Superior temporal gyrus (tissue), 1 donor: ENCODE measurements around the gene CACNA1B.
"Not testable (repeated sequence)": the region's sequence is repeated elsewhere in the genome, so short reads cannot be mapped to it uniquely, and the experiment has no call there.

Experiments used
- DNase-seq: peaks from one replicate; pipeline ENCODE4 v3.0.0-alpha.2; 2016; ENCODE audit errors: extremely low spot score

The CACNA1B gene

DNA sequence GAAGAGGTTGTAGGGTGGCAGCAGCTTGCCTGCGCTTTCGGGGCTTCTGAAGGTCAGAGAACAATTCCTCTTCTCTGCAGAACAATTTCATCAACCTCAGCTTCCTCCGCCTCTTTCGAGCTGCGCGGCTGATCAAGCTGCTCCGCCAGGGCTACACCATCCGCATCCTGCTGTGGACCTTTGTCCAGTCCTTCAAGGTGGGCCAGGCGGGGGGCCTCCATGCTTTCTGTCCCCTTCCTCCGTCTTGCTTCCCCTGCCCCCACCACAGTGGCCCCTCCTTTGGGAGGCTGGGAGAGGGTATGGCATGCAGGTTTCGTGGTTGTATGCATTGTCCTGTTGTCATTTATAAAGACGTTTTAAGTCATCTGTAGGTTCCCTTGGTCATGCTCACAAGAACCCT lies 195.8 kb downstream of the CACNA1B start:
- no peak for DNase-seq

- DNase-seq, result no peak
Observed at GRCh38 chr9:138073808-138074207, 196.2 kb downstream of the CACNA1B start.

DNA sequence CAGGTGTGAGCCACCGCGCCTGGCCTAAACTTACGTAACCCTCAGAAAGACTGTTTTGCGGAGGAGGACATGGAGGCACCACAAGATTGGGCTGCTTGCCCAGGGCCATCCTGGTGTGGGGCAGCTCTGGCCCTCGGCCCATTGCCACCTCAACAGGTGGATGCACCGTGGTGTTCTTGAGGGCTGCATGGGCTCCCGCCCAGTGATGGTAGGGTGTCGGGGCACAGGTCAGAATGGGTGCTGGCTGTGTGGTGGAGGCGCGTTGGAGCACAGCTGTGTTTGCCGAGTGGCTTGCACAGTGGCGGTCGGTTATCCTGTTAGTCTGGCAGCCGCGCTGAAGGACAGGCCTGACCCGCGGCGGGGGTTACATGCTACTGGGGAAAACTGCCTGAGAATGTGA lies 196.9 kb downstream of the CACNA1B start:
- DNase-seq, result no peak

GRCh38 chr9:138075496-138075895 lies 197.9 kb downstream of the CACNA1B start:
- no peak for DNase-seq

DNA sequence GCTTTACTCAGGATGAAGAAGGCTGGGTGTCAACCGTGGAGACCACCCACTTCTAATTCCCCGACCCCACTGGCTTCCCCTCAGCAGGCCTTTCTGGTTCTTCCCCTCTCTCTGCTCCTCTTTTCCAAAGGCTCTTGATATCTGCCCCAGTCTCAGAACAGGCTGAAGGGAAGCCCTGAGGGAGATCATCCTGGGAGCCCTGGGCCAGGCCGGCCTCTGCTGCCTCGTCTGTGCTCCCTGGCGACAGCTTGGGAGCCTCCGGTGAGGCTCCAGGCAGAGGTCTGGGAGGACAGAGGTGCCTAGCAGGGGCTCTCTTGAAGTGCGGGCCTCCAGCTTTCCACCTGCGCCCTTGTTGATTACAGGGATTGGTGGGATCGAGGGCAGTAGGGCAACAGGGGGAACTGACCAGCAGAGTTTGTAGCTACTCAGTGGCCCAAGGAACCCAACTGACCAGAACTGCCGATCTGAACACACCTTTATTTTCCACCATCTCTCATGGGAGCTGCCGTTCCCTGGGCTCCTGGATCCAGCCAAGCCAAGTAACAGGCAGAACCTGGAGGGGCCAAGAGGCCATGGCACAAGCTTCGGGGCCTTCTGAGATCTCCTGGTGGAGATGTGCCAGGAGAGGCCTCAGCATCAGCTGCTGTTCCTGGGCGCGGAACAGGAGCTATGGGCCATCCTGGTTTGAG lies 198.5 kb downstream of the CACNA1B start:
- no peak for DNase-seq

DNA sequence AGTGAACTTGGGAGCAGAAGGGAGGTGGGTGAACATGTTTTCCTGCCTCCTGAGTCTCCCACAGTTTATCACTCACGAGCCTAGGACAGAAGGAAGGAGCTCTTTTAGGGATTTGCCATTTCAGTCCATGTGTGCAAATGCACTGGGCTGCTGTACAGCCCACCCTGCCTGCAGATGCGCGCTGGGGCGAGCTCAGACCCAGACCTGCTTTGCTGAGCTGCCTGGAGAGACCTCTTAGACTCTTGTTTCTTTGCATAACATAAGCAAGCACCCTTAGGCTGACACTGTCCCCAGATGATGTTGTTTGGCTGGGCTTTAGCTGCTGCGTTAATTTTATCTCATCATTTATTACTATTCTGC lies 199.0 kb downstream of the CACNA1B start:
- no peak for DNase-seq

DNA sequence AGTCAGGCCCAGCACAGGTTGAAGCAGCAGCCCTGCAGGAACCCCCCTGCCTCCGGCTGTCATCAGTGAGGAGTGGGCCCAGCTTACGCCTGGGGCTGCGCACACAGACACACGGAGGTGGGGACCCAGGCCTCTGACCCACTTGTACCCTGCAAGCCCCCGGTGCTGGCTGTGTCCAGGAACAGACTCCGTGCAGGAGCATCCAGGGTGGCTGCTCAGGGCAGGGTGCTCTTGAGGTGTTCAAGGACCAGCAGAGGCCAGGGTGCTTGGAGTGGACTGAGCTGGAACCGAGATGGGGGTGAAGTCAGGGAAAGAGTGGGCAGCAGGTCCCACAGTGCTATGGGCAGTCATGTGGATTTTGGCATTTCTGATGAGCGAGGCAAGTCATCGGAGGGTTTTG lies 199.5 kb downstream of the CACNA1B start:
- DNase-seq, result no peak

DNA sequence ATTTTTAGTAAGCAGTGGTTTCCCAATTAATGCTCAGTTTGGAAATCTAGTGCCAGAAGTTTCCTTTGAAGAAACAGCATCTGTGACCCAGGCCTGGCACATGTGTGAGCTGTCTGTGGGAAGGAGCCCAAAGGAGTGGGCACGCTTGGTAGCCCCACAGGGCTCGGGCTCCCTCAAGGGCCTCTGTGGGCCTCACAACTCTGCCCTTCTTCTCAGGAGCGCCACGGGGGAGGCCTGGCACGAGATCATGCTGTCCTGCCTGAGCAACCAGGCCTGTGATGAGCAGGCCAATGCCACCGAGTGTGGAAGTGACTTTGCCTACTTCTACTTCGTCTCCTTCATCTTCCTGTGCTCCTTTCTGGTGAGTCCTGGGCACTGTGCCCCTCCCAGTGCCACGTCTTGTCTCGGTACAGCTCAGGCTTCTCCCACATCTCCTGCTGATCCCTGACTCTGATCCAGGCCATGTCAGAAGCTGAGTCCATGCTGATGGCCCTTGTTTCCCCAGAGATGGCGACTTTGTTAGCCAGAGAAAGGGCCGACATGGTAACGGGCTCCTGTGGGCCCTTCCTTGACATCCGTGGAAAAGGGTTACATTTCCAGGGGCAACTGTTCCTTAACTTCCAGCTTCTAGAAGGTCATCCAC lies 200.4 kb downstream of the CACNA1B start:
- no peak for DNase-seq

- DNase-seq, result no peak
Observed at GRCh38 chr9:138078846-138079245, 201.3 kb downstream of the CACNA1B start.

- no peak for DNase-seq
Observed at GRCh38 chr9:138080979-138081378, 203.4 kb downstream of the CACNA1B start.

GRCh38 chr9:138082918-138083636 lies 205.5 kb downstream of the CACNA1B start:
- no peak for DNase-seq

GRCh38 chr9:138083873-138084272 lies 206.3 kb downstream of the CACNA1B start:
- DNase-seq, result no peak

DNA sequence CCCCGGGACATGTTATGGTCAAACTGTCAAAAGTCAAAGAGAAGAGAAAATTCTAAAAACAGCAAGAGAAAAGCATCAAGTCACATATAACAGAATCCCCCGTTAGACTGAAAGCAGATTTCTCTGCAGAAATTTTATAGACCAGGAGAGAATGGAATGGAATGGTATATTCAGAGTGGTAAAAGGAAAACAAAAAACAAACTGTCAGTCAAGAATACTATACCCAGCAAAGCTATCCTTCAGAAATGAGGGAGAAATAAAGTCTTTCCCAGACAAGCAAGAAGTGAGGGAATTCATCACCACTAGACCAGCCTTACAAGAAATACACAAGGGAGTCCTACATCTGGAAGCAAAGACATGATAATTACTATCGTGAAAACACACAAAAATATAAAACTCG lies 208.0 kb downstream of the CACNA1B start:
- no peak for DNase-seq

DNA sequence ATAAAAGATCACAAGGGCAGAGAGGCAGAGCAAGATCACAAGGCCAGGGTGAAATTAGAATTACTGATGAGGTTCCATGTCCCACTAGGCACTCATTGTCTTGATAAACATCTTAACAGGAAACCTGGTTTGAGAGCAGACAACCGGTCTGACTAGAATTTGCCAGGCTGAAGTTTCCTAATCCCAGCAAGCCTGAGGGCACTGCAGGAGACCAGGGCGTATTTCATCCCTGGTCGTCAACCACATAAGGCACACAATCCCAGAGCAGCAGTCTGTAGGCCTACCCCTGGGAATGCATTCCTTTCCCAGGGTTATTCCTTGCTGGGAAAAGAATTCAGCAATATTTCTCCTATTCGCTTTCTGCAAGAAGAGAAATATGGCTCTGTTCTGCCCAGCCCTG lies 214.5 kb downstream of the CACNA1B start:
- not testable (repeated sequence) for DNase-seq

DNA sequence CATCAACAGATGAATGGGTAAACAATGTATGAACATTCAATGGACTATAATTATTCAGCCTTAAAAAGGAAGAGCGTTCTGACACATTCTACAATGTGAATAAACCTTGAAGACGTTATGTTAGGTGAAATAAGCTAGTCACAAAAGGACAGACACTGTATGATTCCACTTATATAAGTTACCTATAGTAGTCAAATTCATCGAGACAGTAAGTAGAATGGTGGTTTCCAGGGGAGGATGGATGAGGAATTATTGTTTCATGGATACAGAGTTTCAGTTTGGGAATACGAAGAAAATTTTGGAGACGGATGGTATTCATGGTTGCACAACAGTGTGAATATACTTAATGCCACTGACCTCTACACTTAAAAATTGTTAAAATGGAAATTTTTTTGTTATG lies 216.4 kb downstream of the CACNA1B start:
- no peak for DNase-seq

- no peak for DNase-seq
Observed at GRCh38 chr9:138095813-138096518, 218.4 kb downstream of the CACNA1B start.

- DNase-seq, result no peak
Observed at GRCh38 chr9:138096519-138096845, 218.9 kb downstream of the CACNA1B start.

DNA sequence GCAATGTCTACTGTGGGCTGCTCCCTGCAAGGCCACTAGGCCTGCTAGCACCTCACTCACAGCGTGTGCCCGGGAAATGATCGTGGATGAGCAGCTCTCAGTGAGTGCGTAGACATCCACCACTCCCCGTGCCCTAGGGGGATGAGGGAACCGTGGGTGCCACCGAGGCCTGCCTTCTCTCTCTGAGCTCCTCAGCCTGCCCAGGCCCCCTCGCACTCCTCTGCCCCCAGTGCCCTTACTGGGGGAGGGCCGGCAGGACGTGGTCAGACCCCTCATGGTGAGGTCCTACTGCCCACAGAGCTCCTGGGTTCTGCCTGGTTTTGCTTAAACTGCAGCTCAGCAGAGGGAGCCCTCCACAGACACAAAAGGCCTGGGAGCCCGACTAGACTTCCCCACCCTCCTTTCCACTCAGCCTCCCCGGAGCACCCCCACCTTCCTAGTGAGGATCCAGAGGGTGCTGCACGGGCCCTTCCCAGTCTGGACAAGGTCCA lies 220.0 kb downstream of the CACNA1B start:
- DNase-seq, result no peak

- no peak for DNase-seq
Observed at GRCh38 chr9:138098116-138098907, 220.7 kb downstream of the CACNA1B start.

DNA sequence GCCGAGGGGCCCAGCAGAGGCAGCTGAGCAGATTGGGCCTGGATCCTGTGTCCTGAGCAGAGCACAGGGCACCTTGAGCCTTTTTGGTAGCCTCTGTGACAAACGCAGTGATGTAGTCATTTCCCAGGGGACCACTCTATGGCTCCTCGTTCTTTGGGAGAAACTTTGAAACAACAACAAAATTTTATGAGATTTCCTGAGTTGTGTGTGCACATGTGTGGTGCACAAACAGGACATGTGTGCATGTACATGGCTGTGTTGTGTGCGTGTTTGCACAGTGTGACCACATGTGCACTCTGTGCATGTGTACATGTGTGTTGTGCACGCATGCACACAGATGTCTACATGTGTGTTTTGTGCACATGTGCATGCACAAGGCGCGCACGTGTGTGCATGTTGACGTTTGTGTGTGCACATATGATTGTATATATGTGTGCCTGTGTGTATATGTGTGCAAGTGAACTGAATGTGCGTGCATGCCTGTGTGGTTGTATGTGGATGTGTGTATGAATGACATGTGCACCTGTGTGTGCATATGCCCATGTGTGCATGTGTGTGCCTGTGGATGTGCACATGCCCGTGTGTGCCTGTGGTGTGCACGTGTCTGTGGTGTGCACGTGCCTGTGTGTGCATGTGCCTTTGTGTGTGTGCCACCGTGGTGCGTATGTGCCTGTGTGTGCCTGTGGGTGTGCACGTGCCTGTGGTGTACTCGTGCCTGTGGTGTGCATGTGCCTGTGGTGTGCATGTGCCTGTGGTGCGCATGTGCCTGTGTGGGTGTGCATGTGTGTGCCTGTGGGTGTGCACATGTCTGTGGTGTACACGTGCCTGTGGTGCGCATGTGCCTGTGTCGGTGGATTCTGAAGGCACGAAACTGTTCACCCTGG lies 221.6 kb downstream of the CACNA1B start:
- no peak for DNase-seq
